ENCODE results near the gene DEFB114.

GRCh38 chr6:49987749-49988148, 23.8 kb upstream of the DEFB114 start:
- TF ChIP-seq, protein P1, sequence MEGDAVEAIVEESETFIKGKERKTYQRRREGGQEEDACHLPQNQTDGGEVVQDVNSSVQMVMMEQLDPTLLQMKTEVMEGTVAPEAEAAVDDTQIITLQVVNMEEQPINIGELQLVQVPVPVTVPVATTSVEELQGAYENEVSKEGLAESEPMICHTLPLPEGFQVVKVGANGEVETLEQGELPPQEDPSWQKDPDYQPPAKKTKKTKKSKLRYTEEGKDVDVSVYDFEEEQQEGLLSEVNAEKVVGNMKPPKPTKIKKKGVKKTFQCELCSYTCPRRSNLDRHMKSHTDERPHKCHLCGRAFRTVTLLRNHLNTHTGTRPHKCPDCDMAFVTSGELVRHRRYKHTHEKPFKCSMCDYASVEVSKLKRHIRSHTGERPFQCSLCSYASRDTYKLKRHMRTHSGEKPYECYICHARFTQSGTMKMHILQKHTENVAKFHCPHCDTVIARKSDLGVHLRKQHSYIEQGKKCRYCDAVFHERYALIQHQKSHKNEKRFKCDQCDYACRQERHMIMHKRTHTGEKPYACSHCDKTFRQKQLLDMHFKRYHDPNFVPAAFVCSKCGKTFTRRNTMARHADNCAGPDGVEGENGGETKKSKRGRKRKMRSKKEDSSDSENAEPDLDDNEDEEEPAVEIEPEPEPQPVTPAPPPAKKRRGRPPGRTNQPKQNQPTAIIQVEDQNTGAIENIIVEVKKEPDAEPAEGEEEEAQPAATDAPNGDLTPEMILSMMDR (IDR thresholded peaks at IDR 0.05) = no peak
- TF ChIP-seq POLR2A (IDR thresholded peaks at IDR 0.05) = no peak

Data from adrenal gland (tissue), 5 donors.